Measurements from ENCODE around the gene PKHD1. TPM values are rescaled to one million over a fixed set of nuclear protein-coding genes. Genes with fewer than 3 reads are reported as not detected.

PKHD1 gene
- total and polyA plus RNA-seq, 2 donors (not counting 1 experiment from before 2014, with no cell fraction given) = not detected

DNA sequence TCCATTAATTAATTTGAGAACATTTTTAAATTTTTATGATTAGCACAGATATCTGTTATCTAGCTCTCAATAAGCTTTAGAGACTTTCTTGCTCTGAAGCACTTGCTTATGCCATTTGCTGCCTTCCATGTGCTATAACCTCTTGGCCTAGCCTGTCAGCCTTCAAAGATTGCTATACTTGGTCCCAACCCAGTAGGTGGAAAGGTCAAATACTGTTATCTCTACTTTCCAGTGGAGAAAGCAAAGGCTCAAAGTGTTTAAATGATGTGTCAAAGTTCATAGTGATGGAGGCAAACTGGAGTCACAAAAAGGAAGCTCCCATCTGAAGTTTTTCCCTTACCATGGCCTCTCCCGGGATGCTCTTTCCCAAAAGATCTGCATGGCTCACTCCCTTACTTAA, 125.1 kb downstream of the PKHD1 start:
- POLR2A ChIA-PET = no interaction called here
- Mint-ChIP-seq H3K27me3 (peaks cover 14% of the 10 kb centered on the region), H3K27ac (no peak overlapping the region), H3K4me3 (no peak overlapping the region), H3K9me3 (ENCODE audit: insufficient read depth) (no peaks in the 10 kb centered on the region), H3K4me1 (peaks cover 1% of the 10 kb centered on the region)
- WGBS (ENCODE audit: insufficient coverage) = no CpG with 5 or more reads among the region's 1 CpG
- CTCF ChIA-PET = interaction anchor here (0.7 kb wide), 1 partner anchor 138 kb away, joined by 3 read pairs; no protein-coding TSS in a partner anchor
- TF ChIP-seq, protein P1, sequence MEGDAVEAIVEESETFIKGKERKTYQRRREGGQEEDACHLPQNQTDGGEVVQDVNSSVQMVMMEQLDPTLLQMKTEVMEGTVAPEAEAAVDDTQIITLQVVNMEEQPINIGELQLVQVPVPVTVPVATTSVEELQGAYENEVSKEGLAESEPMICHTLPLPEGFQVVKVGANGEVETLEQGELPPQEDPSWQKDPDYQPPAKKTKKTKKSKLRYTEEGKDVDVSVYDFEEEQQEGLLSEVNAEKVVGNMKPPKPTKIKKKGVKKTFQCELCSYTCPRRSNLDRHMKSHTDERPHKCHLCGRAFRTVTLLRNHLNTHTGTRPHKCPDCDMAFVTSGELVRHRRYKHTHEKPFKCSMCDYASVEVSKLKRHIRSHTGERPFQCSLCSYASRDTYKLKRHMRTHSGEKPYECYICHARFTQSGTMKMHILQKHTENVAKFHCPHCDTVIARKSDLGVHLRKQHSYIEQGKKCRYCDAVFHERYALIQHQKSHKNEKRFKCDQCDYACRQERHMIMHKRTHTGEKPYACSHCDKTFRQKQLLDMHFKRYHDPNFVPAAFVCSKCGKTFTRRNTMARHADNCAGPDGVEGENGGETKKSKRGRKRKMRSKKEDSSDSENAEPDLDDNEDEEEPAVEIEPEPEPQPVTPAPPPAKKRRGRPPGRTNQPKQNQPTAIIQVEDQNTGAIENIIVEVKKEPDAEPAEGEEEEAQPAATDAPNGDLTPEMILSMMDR (IDR thresholded peaks at IDR 0.05) = no peak
- no peak for TF ChIP-seq EZH2 (IDR thresholded peaks at IDR 0.05; ENCODE audit: borderline replicate concordance, insufficient read depth, low read depth, low read length, poor library complexity, severe bottlenecking)
- H3K27me3 ChIP-seq (replicated peaks in 1 of 4; ENCODE audit: control extremely low read depth in 1 of 4, control insufficient read depth in 3 of 4, insufficient read depth in 4 of 4, low read length in 3 of 4) = peaks cover 0 to 5% (median 2%) of the 10 kb centered on the region in 4 experiments
- no peaks in the 10 kb centered on the region for H3K79me2 ChIP-seq (ENCODE audit: control insufficient read depth, insufficient read depth, low read length)
- intact Hi-C loops (cut with micrococcal nuclease) = no loop called here
- H3K4me3 ChIP-seq (ENCODE audit: control extremely low read depth in 1 of 5, extremely low read depth in 1 of 5, insufficient read depth in 1 of 5, low read depth in 2 of 5, low read length in 4 of 5) = no peak overlapping the region
- H3K4me1 ChIP-seq (ENCODE audit: control insufficient read depth in 2 of 2, insufficient read depth in 2 of 2, low read length in 2 of 2) = no peaks in the 10 kb centered on the region
- no peaks in the 10 kb centered on the region for H3K9me3 ChIP-seq (ENCODE audit: control extremely low read depth in 1 of 3, control insufficient read depth in 2 of 3, insufficient read depth in 1 of 3, low read length in 2 of 3)
- no peak overlapping the region for H3K27ac ChIP-seq (ENCODE audit: low read length in 2 of 2)
- H3K36me3 ChIP-seq (replicated peaks in 1 of 2; ENCODE audit: control extremely low read depth in 1 of 2, control insufficient read depth in 1 of 2, extremely low read depth in 1 of 2, insufficient read depth in 2 of 2, low read length in 1 of 2) = no peaks in the 10 kb centered on the region
- H3K4me2 ChIP-seq (replicated peaks; ENCODE audit: low read depth, low read length, poor library complexity, severe bottlenecking) = no peak overlapping the region
- ATAC-seq (ENCODE audit: low read depth) (no peak), DNase-seq (no peak)
- no peak overlapping the region for H3K9ac ChIP-seq (ENCODE audit: low read length)
- H2AFZ ChIP-seq (ENCODE audit: insufficient read depth, low read depth, low read length, poor library complexity, severe bottlenecking) = no peak overlapping the region
- no peaks in the 10 kb centered on the region for H4K20me1 ChIP-seq (ENCODE audit: control insufficient read depth, insufficient read depth, low read length, poor library complexity, severe bottlenecking)

DNA sequence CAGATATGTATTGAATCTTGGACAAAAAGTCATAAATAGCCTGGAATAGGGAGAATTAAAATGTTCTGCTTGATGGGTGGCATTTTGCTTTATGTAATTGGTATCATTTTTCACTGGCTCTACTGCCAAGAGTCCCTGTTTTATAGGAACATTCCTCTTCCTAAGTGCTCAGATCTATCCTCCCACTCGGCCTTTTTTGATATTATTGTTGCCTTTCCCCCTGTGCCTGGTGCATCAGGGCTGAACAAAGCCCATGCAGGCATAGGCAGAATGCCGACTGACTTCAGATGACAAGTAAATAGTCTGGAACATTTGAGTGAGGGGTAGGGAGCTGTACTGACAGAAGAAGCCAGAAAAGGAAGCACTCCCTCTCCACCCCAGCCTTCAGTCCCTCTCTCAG, 127.0 kb downstream of the PKHD1 start:
- Histone ChIP-seq H3K36me3 (replicated peaks in 1 of 2; ENCODE audit: control extremely low read depth in 1 of 2, control insufficient read depth in 1 of 2, extremely low read depth in 1 of 2, insufficient read depth in 2 of 2, low read length in 1 of 2) (no peaks in the 10 kb centered on the region), H3K79me2 (ENCODE audit: control insufficient read depth, insufficient read depth, low read length) (no peaks in the 10 kb centered on the region), H3K9ac (ENCODE audit: low read length) (no peak overlapping the region), H3K4me2 (replicated peaks; ENCODE audit: low read depth, low read length, poor library complexity, severe bottlenecking) (no peak overlapping the region), H3K27me3 (replicated peaks in 1 of 4; ENCODE audit: control extremely low read depth in 1 of 4, control insufficient read depth in 3 of 4, insufficient read depth in 4 of 4, low read length in 3 of 4) (peaks cover 0 to 5% (median 1%) of the 10 kb centered on the region in 4 experiments), H2AFZ (ENCODE audit: insufficient read depth, low read depth, low read length, poor library complexity, severe bottlenecking) (no peak overlapping the region), H4K20me1 (ENCODE audit: control insufficient read depth, insufficient read depth, low read length, poor library complexity, severe bottlenecking) (no peaks in the 10 kb centered on the region), H3K9me3 (ENCODE audit: control extremely low read depth in 1 of 3, control insufficient read depth in 2 of 3, insufficient read depth in 1 of 3, low read length in 2 of 3) (no peaks in the 10 kb centered on the region), H3K27ac (ENCODE audit: low read length in 2 of 2) (no peak overlapping the region), H3K4me3 (ENCODE audit: control extremely low read depth in 1 of 5, extremely low read depth in 1 of 5, insufficient read depth in 1 of 5, low read depth in 2 of 5, low read length in 4 of 5) (no peak overlapping the region), H3K4me1 (ENCODE audit: control insufficient read depth in 2 of 2, insufficient read depth in 2 of 2, low read length in 2 of 2) (no peaks in the 10 kb centered on the region)
- intact Hi-C loops (cut with micrococcal nuclease) = no loop called here
- POLR2A ChIA-PET = no interaction called here
- TF ChIP-seq, protein P1 (IDR thresholded peaks at IDR 0.05) = no peak
- DNase-seq (no peak), ATAC-seq (ENCODE audit: low read depth) (no peak)
- no CpG with 5 or more reads among the region's 2 CpGs for WGBS (ENCODE audit: insufficient coverage)
- CTCF ChIA-PET = interaction anchor here (1.1 to 1.4 kb wide), 3 partner anchors 9 to 1141 kb away, joined by 3 to 6 read pairs (median 4); partner anchors contain the start of gene TFAP2B
- no peak overlapping the region for H3K27ac Mint-ChIP-seq
- peaks cover 8% of the 10 kb centered on the region for H3K27me3 Mint-ChIP-seq
- no peak overlapping the region for H3K4me3 Mint-ChIP-seq
- no peaks in the 10 kb centered on the region for H3K9me3 Mint-ChIP-seq (ENCODE audit: insufficient read depth)
- peaks cover 1% of the 10 kb centered on the region for H3K4me1 Mint-ChIP-seq

All from B cell (primary cell).